NCI-H748 (cell line): Measurements from ENCODE around the gene MYDGF.
"Not testable (repeated sequence)": the region's sequence is repeated elsewhere in the genome, so short reads cannot be mapped to it uniquely, and the experiment has no call there.

Source experiments
- DNase-seq: peaks from one replicate; lab custom pipeline; 2025; ENCODE audit not compliant: unreplicated experiment; lab: John Stamatoyannopoulos, UW

MYDGF gene

GRCh38 chr19:4669723-4670480 is at the start of gene MYDGF:
TSS of gene MYDGF (minus strand) at chr19:4670342. CDS start at chr19:4670334, 8 bp downstream.
- DNase-seq, result peak; percentile 85

- DNase-seq, result no peak
Observed at GRCh38 chr19:4719499-4719866, 49.3 kb upstream of the MYDGF start.

- no peak for DNase-seq
Observed at GRCh38 chr19:4717966-4718701, 48.0 kb upstream of the MYDGF start.

- DNase-seq, result no peak
Observed at GRCh38 chr19:4717191-4717965, 47.2 kb upstream of the MYDGF start.

- DNase-seq, result no peak
Observed at GRCh38 chr19:4715529-4716221, 45.5 kb upstream of the MYDGF start.

GRCh38 chr19:4715178-4715528 is 45.0 kb upstream of the MYDGF start:
- DNase-seq, result not testable (repeated sequence)

GRCh38 chr19:4714016-4714415 is 43.9 kb upstream of the MYDGF start:
- DNase-seq, result no peak

- no peak for DNase-seq
Observed at GRCh38 chr19:4713384-4713951, 43.3 kb upstream of the MYDGF start.

- no peak for DNase-seq
Observed at GRCh38 chr19:4712771-4713170, 42.6 kb upstream of the MYDGF start.

- DNase-seq, result no peak
Observed at GRCh38 chr19:4711211-4711610, 41.1 kb upstream of the MYDGF start.

- DNase-seq, result no peak
Observed at GRCh38 chr19:4710281-4710600, 40.1 kb upstream of the MYDGF start.

GRCh38 chr19:4709440-4710280 is 39.5 kb upstream of the MYDGF start:
- no peak for DNase-seq

- DNase-seq, result no peak
Observed at GRCh38 chr19:4707956-4708650, 38.0 kb upstream of the MYDGF start.

- DNase-seq, result no peak
Observed at GRCh38 chr19:4707322-4707721, 37.2 kb upstream of the MYDGF start.

GRCh38 chr19:4705413-4706131 is 35.4 kb upstream of the MYDGF start:
- DNase-seq, result no peak

- DNase-seq, result no peak
Observed at GRCh38 chr19:4704317-4704673, 34.2 kb upstream of the MYDGF start.

GRCh38 chr19:4703671-4704316 is 33.7 kb upstream of the MYDGF start:
- DNase-seq, result no peak

- no peak for DNase-seq
Observed at GRCh38 chr19:4702764-4703163, 32.6 kb upstream of the MYDGF start.

- DNase-seq, result no peak
Observed at GRCh38 chr19:4701557-4701956, 31.4 kb upstream of the MYDGF start.
